ENCODE results near the gene FUT8.
A peak's percentile ranks its signal among the peaks of the same experiment; 100 is the strongest.

Gene FUT8

DNA sequence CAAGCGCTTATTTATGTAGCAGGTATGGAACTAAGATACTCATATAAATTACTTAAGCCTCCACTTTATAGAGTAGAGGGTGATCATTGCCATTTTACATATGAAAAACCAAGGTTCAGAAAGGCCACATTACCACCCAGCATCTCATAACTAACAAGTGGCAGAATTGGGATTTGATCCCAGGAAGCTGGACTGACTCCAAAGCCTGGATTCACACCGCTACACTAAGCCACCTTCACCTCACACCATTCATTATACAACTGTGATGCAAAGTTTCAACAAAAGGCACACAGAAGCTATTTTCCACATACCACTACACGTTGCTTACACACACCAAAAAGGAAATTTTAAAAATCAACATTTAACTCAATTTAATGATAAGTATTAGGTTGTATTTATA, 370.6 kb downstream of the FUT8 start:
- no peak for DNase-seq

DNA sequence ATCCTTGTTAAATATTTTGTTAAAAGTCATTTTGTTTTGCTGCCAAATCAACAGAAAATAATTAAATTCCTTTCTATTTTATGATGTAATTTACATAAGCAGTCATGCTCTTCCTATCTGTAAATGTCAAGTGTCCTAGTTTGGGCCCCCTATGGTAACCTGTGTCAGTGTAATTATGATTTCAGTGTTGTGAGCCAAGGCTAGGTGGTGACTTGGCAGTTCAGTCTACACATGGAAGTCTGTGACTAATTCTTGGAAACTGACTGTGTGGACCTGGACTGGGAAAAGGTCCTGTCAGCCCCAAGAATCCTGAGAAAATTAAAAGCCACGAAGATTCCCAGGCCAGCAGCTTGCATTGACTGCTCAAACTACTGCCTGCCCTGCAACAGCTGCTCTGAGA, 371.0 kb downstream of the FUT8 start:
- DNase-seq = no peak

DNA sequence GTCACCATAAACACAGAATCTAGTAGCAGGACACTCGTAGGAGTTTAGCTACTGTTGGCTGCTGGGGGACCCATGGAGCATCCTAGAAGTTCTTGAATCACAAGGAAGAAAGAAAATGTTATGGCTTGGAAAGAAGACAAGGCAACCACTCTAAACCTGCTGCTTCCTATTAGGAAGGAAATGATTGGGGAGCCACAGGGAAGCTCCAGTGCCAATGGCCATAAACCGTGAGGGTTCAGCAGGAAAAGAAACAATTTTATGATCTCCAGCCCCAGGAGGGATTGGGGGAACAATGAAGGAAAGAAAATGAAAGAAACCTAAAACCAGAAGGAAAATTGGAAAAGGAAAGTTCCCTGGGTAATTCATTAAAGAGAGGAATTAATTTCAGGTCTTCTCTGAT, 372.0 kb downstream of the FUT8 start:
- no peak for DNase-seq

- DNase-seq = no peak
Measured at GRCh38 chr14:65787461-65787860, 374.9 kb downstream of the FUT8 start.

DNA sequence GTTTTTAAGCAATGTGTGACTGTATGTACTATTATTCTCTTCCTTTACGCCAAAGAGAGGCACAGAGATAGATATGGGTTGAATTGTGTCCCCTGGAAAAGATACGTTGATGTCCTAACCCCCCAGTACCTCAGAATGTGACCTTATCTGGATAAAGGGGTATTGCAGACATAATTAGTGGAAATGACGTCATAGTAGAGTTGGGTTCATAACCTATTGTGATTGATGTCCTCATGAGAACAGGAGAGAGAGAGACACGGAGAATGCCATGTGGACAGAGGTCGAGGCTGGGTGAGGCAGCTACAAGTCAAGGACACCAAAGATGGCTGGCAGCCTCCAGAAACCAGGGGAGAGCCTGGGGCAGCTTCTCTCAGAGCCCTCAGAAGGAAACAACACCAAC, 376.3 kb downstream of the FUT8 start:
- no peak for DNase-seq

DNA sequence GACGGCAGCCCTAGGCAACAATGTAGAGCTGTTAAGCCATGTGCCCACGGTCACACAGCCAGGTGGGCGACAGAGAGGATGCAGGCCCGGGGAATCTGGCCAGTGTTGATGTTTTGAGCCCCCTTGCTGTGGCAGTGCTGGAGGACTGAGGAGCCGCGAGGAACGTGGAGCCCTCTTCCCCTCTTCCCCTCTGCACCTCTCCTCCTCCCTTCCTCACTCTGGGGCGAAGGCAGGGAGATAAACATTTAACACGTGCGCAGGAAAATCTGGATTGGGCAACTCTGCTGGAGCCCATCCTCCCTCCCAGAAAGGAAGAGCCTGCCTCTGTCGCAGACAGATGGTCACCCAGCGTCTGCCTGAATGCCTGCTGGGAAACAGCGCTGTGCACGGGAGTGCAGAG, 376.8 kb downstream of the FUT8 start:
- peak in 1 of 3 experiments; percentile 2 for DNase-seq

GRCh38 chr14:65790172-65790815, 377.8 kb downstream of the FUT8 start:
- peak in 1 of 3 experiments; percentile 41 for DNase-seq

- no peak for DNase-seq
Measured at GRCh38 chr14:65791191-65791981, 378.9 kb downstream of the FUT8 start.

DNA sequence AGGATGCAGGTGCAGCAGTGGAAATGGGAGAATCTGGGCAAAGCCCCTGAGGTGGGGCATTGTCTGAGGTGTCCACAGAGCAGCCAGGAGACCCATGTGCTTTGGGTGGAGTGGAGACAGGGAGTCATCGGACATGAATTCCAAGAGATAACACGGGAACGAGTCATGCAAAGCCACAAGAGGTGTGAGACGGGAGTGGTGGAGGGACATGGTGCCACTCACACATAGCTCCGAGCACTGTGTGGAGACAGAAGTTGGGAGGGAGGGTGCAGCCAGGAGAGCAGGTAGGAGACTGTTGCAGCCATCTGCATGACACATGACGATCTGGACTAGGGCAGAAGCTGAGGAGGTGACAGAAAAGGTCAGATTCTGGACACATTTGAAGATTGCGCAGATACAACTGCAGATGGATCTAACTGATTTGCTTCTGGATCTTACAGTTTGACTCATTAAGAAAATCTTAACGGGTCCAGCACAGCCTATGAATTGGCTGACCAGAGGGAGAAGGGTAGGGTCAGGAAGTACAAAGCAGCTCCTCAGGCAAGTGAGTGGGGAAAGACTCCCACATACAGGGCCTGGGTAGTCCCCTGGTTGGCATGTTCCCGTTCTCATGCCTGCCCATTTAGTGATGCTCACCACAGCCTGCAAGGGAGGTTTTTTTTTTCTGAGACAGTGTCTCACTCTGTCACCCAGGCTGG, 379.8 kb downstream of the FUT8 start:
- no peak for DNase-seq
